D341Med (cell line): ENCODE measurements around the gene ZNF766.
"Not testable (repeated sequence)": the region's sequence is repeated elsewhere in the genome, so short reads cannot be mapped to it uniquely, and the experiment has no call there.

Experiments used
- DNase-seq: peaks from one replicate; pipeline ENCODE4 v3.0.0; 2012; ENCODE audit warnings: low spot score

ZNF766 gene

GRCh38 chr19:52269338-52270261 is at the start of gene ZNF766:
Gene ZNF766 (plus strand): TSS chr19:52269587. CDS start chr19:52269614, 27 bp downstream.
- DNase-seq: peak; percentile 98

DNA sequence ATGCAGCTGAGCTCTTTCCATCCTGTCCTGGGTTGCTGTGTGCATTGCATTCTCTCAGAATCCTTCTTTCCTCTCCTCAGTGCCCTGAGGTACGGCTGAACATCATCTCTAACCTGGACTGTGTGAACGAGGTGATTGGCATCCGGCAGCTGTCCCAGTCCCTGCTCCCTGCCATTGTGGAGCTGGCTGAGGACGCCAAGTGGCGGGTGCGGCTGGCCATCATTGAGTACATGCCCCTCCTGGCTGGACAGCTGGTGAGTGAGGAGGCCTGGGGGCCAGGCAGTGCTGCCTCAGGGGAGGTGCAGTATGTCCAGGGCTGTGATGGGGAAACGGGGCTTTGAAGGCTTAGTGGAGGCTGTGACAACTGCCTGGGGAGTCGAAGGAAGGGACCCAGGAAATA is 49.8 kb upstream of the ZNF766 start:
- DNase-seq: no peak

DNA sequence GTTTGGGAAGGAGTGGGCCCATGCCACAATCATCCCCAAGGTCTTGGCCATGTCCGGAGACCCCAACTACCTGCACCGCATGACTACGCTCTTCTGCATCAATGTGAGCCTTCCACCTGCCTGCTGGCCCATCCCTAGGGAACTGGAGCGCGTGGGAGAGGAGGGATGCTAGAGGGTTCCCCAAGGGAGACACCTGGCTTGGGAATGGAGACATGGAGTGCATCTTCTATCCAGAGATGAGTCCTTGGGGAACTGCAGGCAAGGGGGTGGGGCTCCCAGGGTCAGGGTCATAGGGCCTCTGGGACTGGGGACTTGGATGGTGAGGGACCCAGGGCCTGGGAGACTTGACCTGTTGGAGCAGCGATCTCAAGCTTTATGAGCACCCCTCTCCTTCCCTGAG is 48.4 kb upstream of the ZNF766 start:
- DNase-seq: no peak

GRCh38 chr19:52221831-52222375 is 47.5 kb upstream of the ZNF766 start:
- DNase-seq: no peak

DNA sequence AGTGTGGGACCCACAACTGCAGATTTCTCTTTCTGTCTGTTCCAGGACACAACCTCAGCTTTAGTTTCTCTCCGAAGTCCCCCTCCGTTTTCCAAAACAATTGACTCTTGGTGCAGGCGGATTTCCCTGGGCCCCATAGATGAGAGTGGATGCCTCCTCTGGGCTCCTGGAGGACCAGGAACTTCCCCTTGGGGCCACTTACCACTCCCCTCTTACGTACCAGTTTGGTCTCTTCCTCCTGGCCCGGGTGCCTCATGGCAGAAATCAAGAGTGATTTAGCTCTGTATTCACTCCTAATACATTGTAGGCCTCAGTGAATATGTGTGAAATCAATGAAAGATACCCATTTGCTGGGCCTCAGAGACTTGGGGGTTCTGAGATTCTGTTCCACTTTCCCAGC is 45.2 kb upstream of the ZNF766 start:
- no peak for DNase-seq

DNA sequence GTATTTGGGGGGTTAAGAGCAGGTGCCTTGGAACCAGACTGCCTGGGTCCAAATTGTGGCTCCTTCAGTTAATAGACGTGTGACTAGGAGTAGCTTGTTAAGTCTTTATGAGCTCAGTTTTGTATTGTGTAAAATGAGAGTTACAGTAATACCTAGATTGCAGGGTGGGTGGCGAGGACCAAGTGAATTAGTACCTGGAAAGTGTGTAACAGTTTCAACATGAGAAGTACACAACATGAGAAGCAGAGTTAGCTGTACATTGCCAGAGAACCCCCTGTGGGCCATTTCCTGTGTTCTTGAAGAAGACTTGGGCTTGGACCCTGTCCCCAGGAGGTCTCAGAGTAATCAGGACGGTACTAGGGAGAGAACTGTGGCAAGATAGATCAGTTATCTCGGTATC is 42.7 kb upstream of the ZNF766 start:
- DNase-seq: no peak

DNA sequence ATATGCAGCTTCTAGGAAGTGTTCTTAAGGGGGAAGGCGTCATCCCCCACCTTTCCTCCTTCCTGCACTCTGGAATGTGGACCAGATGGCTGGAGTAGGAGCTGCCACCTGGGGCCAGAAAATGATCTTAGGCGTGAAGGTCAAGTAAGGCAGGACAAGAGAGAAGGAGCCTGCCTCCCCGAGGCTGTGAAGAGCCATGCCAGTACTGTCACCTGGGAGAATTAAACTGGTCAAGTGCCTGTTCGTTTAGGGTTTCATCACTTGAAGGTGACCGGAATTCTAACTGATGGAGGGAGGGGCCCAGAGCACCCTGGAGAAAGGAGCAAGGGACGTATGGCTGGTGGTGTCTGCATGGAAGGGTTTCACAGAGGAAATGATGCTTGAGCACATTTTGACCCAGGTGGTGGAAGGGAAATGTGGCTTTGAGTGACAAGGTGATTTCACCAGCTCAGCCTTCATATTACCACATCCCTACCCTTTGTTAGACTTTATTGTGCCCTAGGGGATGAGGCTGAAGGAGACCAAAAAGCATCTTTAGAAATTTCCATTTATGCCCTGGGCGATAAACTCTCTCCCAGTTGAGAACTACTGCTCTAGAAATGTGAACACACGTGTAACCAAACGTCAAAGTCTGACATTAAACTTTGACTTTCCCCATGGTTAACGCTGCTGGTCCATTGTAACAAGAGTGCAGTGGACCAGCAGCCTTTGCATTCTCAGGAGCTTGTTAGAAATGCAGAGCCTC is 42.0 kb upstream of the ZNF766 start:
- no peak for DNase-seq

GRCh38 chr19:52227980-52228379 is 41.4 kb upstream of the ZNF766 start:
- no peak for DNase-seq

DNA sequence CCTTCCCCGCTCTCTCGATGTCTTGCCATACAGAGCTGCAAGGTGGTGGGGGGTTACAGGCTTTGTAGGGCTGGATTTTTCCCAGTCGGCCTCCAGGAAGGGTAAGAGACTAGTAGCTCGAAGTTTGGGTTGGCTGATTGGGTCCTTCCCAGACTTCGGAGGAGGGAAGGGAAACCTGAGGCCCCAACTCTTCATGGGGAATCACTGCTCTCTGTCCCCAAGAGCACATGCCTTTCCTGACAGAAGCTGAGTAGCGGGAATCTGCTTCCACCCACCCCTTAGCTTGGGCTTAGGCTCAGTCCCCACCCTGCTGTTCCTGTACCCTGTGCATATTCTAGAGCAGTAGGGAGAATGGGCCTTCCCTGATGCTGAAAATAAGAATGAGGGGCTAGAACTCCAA is 39.9 kb upstream of the ZNF766 start:
- DNase-seq: no peak

DNA sequence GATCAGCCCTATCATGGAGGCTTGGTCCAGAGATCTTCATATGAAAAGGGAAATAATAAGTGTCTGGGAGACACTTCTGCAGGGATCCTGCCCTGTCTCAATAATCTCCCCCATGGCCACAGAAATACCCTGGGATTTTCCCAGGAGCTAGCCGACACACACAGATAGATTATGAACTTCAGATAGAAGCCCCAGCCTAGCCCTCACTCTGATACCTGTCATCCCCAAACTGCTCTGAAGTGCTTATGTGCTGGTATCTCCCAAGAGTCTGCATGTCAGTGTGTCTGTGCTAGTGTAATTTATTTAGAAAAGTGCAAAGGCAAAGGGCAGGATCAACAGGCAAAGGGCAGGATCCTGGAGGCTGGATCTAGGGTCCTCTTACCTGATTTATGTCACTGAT is 38.7 kb upstream of the ZNF766 start:
- DNase-seq: no peak

DNA sequence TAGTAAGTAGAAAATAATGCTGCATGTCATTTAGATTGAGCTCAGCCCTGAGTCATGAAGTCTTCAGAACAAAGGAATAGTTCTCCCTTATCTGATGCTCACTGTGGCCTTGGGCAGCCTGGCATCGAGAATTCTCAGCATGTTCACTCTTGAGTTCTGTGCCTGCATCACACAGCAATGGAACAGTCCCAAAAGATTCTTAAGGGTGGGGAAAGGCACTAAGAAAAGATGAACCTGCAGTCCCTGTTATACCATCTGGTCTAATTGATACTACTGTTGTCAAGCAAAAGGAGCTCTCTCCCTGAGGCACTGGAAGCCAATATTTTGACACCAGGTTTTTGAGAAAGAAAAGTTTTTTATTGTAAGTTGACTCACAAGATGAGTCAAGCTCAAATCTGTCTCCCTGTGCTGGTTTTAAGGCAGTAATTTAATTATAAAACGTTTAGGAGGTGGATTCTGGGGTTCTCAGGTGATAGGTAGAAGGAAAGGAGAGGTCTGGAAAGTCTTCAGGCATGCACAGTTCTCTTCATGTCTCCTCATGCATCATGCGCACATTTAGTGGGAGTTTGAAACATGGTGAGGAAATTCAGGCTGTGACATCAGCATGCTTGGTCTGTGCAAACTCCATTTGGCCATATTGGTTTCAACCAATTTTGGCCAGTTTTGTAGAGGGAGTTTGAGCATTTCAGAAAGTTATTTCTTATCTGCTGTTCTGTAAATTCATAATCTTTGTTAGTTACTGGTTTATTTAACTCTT is 38.1 kb upstream of the ZNF766 start:
- DNase-seq: no peak

GRCh38 chr19:52234406-52234805 is 35.0 kb upstream of the ZNF766 start:
- no peak for DNase-seq

- DNase-seq: no peak
Measured at GRCh38 chr19:52237197-52237596, 32.2 kb upstream of the ZNF766 start.

- DNase-seq: peak; percentile 57
Measured at GRCh38 chr19:52237771-52238400, 31.5 kb upstream of the ZNF766 start.

DNA sequence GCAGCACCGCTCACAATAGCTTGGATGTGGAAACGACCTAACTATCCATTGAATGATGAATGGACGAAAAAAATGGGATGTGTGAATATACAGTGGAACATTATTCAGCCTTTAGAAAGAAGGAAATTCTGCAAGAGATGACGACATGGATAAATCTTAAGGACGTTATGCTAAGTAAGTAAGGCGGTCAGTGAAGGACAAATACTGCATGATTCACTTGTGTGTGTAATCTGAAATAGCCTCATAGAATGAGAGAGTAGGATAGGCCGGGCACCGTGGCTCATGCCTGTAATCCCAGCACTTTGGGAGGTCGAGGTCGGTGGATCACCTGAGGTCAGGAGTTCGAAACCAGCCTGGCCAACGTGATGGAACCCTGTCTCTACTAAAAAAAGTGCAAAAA is 25.4 kb upstream of the ZNF766 start:
- DNase-seq: no peak

DNA sequence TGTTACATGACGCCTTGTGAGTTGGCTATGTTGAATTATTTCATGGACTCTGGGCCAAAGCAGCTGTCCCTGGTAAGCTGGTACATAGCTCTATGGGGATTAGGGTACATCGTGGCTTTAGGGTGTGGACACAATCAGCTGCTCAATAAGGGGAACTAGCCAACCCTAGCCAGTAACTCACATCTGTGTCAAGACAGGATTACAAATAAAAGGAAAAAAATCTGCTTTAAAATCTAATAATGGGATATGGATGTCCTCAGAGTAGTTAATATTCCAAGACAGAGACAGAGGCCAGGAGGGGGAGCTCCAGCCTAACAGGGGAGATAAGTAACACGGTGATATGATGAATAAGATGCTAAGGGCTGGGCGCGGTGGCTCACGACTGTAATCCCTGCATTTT is 21.1 kb upstream of the ZNF766 start:
- peak; percentile 63 for DNase-seq

DNA sequence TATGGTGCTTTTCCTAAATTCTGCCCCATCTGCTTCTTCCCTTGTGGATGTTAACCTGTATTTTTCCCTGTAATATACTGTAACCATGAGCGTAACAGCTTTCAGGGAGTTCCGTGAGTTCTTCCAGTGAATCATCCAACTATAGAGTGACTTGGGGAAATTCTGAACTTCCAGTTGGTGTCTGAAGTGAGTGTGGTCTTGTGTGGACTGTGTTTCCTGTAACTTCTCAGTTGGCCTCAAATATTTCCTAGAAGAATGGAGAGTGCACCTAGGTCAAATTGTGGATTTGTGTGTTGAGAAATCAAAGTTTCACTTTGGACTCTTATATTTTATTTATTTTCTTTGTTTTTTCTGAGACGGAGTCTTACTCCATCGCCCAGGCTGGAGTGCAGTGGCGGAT is 11.0 kb upstream of the ZNF766 start:
- no peak for DNase-seq

- DNase-seq: not testable (repeated sequence)
Measured at GRCh38 chr19:52265556-52265955, 3.8 kb upstream of the ZNF766 start.

DNA sequence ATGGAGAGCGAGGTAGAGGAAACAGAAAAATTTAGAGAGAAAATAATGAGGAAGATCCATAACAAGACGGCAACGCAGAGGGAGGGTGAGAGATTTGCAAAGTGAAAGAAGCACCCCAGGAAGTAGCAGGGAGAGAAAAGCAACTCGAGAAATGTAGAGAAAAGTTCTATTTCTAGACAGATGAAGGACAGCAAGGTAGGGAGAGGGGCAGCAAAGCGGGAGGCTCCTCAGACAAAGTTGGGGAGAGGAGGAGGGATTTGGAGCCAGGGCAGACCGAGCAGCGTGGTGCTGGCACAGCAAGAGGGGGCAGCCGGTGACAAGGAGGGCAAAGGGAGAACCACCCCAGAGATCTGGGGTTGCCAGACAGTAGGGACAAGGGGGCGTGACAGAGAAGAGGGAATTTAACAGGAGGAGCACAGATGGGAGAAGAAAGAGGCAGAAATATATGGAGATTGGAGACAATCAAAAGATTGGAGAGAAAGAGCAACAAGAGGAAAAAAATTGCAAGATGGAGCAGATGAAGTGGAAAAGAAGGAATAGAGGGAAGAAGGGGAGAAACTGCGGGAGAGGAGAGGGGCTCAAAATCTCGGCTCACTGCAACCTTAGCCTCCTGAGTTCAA is 989 bp downstream of the ZNF766 start:
- peak; percentile 59 for DNase-seq

DNA sequence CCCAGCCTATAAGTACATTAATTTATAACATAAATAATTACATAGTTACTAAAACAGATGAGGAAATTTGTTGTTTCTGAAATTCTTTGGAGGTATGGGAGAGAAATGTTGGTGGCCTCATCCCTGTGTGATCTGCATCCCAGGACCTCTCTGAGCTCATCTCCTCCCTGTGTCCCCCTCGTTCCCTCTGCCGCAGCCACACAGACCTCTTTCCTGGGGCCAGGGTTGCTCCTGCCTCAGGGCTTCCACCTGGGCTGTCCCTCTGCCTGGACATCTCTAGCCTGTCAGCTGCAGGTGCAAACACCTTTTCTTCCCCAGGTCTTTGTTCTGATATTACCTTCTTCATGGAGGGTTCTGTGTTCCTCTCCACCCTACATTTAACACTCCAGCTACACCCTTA is 3.9 kb downstream of the ZNF766 start:
- DNase-seq: no peak

DNA sequence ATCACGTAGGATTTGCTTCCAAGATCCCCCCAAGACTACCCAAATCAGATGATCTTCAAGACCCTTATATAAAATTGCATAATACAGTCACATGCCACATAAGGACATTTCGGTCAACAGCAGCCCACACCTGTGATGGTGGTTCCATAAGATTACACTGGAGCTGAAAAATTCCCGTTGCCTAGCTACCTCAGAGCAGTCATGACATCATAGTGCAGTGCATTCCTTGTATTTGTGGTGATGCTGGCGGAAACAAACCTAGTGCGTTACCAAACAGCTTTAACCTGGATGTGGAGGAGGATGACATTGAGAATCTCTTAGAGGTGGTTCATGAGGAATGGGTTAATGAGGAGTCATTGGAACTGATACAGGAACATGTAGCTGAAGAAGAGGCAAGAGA is 4.8 kb downstream of the ZNF766 start:
- no peak for DNase-seq
